Measurements from ENCODE around the gene ADAMTSL1. TPM values are rescaled to one million over a fixed set of nuclear protein-coding genes. Genes with fewer than 3 reads are reported as not detected.

Gene ADAMTSL1
- total RNA-seq, 1 experiment from 2014 or later = not detected

DNA sequence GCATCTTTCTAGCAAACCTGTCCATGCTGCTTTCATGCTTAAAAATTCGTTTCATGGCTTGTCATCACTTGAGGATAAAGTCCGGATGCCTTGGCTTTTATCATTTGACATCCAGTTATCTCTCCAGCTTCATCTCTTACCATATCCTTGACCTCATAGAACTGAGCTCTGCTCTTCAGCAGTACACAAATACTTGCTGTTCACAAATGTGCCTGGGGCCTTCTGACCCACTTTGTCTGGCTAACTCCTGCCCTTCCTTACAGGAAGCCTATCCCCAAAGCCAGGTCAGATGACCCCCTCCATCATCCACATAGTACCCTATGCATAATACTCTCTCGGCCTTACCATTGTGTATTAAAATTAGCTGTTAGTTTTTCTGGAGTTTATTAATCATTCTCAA, 310.0 kb downstream of the ADAMTSL1 start:
- H3K4me1 ChIP-seq (ENCODE audit: control insufficient read depth in 1 of 2, insufficient read depth in 2 of 2, low read length in 2 of 2) = no peaks in the 10 kb centered on the region
- H4K20me1 ChIP-seq (ENCODE audit: insufficient read depth) = no peaks in the 10 kb centered on the region
- intact Hi-C loops (cut with micrococcal nuclease) = no loop called here
- BruUV-seq (replicated peaks) = no TSS peak
- H3K9me2 ChIP-seq (ENCODE audit: insufficient read depth) = no peaks in the 10 kb centered on the region
- ATAC-seq (no peak), DNase-seq (ENCODE audit: low read depth, low spot score) (no peak)
- TF ChIP-seq ZFX (IDR thresholded peaks at IDR 0.05) = no peak
- TF ChIP-seq, protein P1, sequence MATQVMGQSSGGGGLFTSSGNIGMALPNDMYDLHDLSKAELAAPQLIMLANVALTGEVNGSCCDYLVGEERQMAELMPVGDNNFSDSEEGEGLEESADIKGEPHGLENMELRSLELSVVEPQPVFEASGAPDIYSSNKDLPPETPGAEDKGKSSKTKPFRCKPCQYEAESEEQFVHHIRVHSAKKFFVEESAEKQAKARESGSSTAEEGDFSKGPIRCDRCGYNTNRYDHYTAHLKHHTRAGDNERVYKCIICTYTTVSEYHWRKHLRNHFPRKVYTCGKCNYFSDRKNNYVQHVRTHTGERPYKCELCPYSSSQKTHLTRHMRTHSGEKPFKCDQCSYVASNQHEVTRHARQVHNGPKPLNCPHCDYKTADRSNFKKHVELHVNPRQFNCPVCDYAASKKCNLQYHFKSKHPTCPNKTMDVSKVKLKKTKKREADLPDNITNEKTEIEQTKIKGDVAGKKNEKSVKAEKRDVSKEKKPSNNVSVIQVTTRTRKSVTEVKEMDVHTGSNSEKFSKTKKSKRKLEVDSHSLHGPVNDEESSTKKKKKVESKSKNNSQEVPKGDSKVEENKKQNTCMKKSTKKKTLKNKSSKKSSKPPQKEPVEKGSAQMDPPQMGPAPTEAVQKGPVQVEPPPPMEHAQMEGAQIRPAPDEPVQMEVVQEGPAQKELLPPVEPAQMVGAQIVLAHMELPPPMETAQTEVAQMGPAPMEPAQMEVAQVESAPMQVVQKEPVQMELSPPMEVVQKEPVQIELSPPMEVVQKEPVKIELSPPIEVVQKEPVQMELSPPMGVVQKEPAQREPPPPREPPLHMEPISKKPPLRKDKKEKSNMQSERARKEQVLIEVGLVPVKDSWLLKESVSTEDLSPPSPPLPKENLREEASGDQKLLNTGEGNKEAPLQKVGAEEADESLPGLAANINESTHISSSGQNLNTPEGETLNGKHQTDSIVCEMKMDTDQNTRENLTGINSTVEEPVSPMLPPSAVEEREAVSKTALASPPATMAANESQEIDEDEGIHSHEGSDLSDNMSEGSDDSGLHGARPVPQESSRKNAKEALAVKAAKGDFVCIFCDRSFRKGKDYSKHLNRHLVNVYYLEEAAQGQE (IDR thresholded peaks at IDR 0.05; ENCODE audit: low read depth) = no peak
- no peak for TF ChIP-seq TCF7L2 (IDR thresholded peaks at IDR 0.05; ENCODE audit: borderline replicate concordance, extremely low read depth, insufficient read depth, insufficient read length)
- TF ChIP-seq ZNF274 (IDR thresholded peaks at IDR 0.05; ENCODE audit: low read depth, low read length) = no peak
- no peak for TF ChIP-seq SRF (IDR thresholded peaks at IDR 0.05; ENCODE audit: low read depth)
- TF ChIP-seq CBX3 (IDR thresholded peaks at IDR 0.05; ENCODE audit: low read depth) = no peak
- no peak for TF ChIP-seq SP1 (IDR thresholded peaks at IDR 0.05; ENCODE audit: low read depth)
- no peak for TF ChIP-seq JUND (IDR thresholded peaks at IDR 0.05)
- TF ChIP-seq, protein P2, sequence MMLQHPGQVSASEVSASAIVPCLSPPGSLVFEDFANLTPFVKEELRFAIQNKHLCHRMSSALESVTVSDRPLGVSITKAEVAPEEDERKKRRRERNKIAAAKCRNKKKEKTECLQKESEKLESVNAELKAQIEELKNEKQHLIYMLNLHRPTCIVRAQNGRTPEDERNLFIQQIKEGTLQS (IDR thresholded peaks at IDR 0.05) = no peak
- TF ChIP-seq SIN3A (IDR thresholded peaks at IDR 0.05; ENCODE audit: low read depth) = no peak
- TF ChIP-seq EZH2 (IDR thresholded peaks at IDR 0.05) = no peak
- no peak for TF ChIP-seq POLR2AphosphoS5 (IDR thresholded peaks at IDR 0.05; ENCODE audit: low read depth, low read length)
- H3K36me3 ChIP-seq (ENCODE audit: control insufficient read depth in 1 of 2, insufficient read depth in 2 of 2, low read length in 2 of 2) = no peaks in the 10 kb centered on the region
- no peak overlapping the region for H3K4me3 ChIP-seq (replicated peaks in 1 of 2; ENCODE audit: low read depth in 1 of 2, low read length in 2 of 2)
- H3K79me2 ChIP-seq (ENCODE audit: insufficient read depth, low read length) = no peaks in the 10 kb centered on the region
- peaks cover 30% of the 10 kb centered on the region for H3K27me3 ChIP-seq (ENCODE audit: insufficient read depth, low read length)
- ChIA-PET POLR2A (no interaction called here), RAD21 (ENCODE audit: low non-redundant PET in 1 of 2, low total read pairs in 2 of 2, uncharacterized antibody in 2 of 2, unreplicated experiment in 2 of 2) (no interaction called here), CTCF (no interaction called here)
- no peak overlapping the region for H3K9ac ChIP-seq (ENCODE audit: low read length)
- no peak overlapping the region for H3K4me2 ChIP-seq (ENCODE audit: low read length)
- H3K9me3 ChIP-seq (ENCODE audit: control insufficient read depth in 1 of 2, insufficient read depth in 1 of 2, low read depth in 1 of 2, low read length in 2 of 2) = no peaks in the 10 kb centered on the region
- no peak overlapping the region for H3K27ac ChIP-seq (ENCODE audit: low read depth, low read length)
- no peak overlapping the region for H2AFZ ChIP-seq (ENCODE audit: low read depth, low read length, poor library complexity, severe bottlenecking)
